HG03025 (cell line): ENCODE data around the gene BCL11B.

Experiments
- ATAC-seq: cut with Tn5 transposase; IDR thresholded peaks from one replicate; pipeline ENCODE4 v1.9.1; 2021; ENCODE audit warnings: mild to moderate bottlenecking, moderate library complexity; ENCODE audit not compliant: unreplicated experiment, low FRiP score

BCL11B gene

GRCh38 chr14:99242238-99242637 lies 29.8 kb downstream of the BCL11B start:
- ATAC-seq = no peak

GRCh38 chr14:99241325-99242010 lies 30.5 kb downstream of the BCL11B start:
- ATAC-seq = no peak

- ATAC-seq = no peak
These were observed 31.2 kb downstream of the BCL11B start for GRCh38 chr14:99240627-99241324.

- ATAC-seq = no peak
These were observed 32.3 kb downstream of the BCL11B start for GRCh38 chr14:99239661-99240092.

- ATAC-seq = no peak
These were observed 33.8 kb downstream of the BCL11B start for GRCh38 chr14:99238216-99238615.

- ATAC-seq = no peak
These were observed 34.7 kb downstream of the BCL11B start for GRCh38 chr14:99237288-99237687.

- ATAC-seq = no peak
These were observed 35.4 kb downstream of the BCL11B start for GRCh38 chr14:99236386-99237138.

- no peak for ATAC-seq
These were observed 36.2 kb downstream of the BCL11B start for GRCh38 chr14:99235582-99236320.

- ATAC-seq = no peak
These were observed 36.9 kb downstream of the BCL11B start for GRCh38 chr14:99234961-99235571.

- ATAC-seq = no peak
These were observed 37.6 kb downstream of the BCL11B start for GRCh38 chr14:99234355-99234754.

- ATAC-seq = no peak
These were observed 38.6 kb downstream of the BCL11B start for GRCh38 chr14:99233222-99234035.

GRCh38 chr14:99232714-99233214 lies 39.2 kb downstream of the BCL11B start:
- ATAC-seq = no peak

- ATAC-seq = no peak
These were observed 39.9 kb downstream of the BCL11B start for GRCh38 chr14:99231850-99232713.

- no peak for ATAC-seq
These were observed 40.7 kb downstream of the BCL11B start for GRCh38 chr14:99231161-99231849.

GRCh38 chr14:99230208-99231151 lies 41.5 kb downstream of the BCL11B start:
- no peak for ATAC-seq

- no peak for ATAC-seq
These were observed 42.3 kb downstream of the BCL11B start for GRCh38 chr14:99229654-99230207.
